HepG2 (cell line): Measurements from ENCODE around the gene AVPR1A. TPM values are rescaled to one million over a fixed set of nuclear protein-coding genes. Genes with fewer than 3 reads are reported as not detected.

ENCODE experiments used
- HBP1 ChIP-seq: IDR thresholded peaks from 2 replicates; pipeline ENCODE4 v1.6.1; 2016; ENCODE audit warnings: low read depth, control low read depth
- HCFC1 ChIP-seq: fragments of 150-350 bp; IDR thresholded peaks from 2 replicates; pipeline ENCODE4 v1.6.1; 2014; ENCODE audit warnings: low read depth, low read length
- KLF15 ChIP-seq: sonication (generic); formaldehyde crosslinking; IDR thresholded peaks from 2 replicates; pipeline ENCODE4 v1.8.1; 2023; ENCODE audit warnings: borderline replicate concordance, mild to moderate bottlenecking, inconsistent platforms, missing genetic modification reagents, mixed read lengths
- LCORL ChIP-seq, 2 experiments: fragments of 450-650 bp in 1 of 2; sonication (generic) in 1 of 2; formaldehyde crosslinking in 1 of 2; IDR thresholded peaks; 2 replicates each; pipeline versions ENCODE4 v1.5.0 to v1.6.1; 2017 to 2020; ENCODE audit warnings: antibody characterized with exemption in 1 of 2, missing genetic modification reagents in 1 of 2
- RARA ChIP-seq: IDR thresholded peaks from 2 replicates; pipeline ENCODE4 v1.6.1; 2016; ENCODE audit warnings: missing genetic modification reagents, missing compliant biosample characterization
- RELA ChIP-seq: sonication (generic); formaldehyde crosslinking; IDR thresholded peaks from 2 replicates; pipeline ENCODE4 v1.4.0; 2020; ENCODE audit warnings: missing genetic modification reagents
- TAF1 ChIP-seq: sonication (generic); formaldehyde crosslinking; IDR thresholded peaks from 2 replicates; pipeline ENCODE4 v1.4.0; 2020; ENCODE audit warnings: missing genetic modification reagents
- ZBTB44 ChIP-seq: sonication (generic); formaldehyde crosslinking; IDR thresholded peaks from 2 replicates; pipeline ENCODE4 v1.4.0; 2020; ENCODE audit warnings: missing genetic modification reagents
- ZNF331 ChIP-seq: sonication (generic); formaldehyde crosslinking; IDR thresholded peaks from 2 replicates; pipeline ENCODE4 v1.4.0; 2020; ENCODE audit warnings: missing genetic modification reagents
- ZNF670 ChIP-seq: sonication (generic); formaldehyde crosslinking; IDR thresholded peaks from 2 replicates; pipeline ENCODE4 v1.8.0; 2022; ENCODE audit warnings: mild to moderate bottlenecking, missing genetic modification reagents, borderline replicate concordance
- ZNF747 ChIP-seq: sonication (generic); formaldehyde crosslinking; IDR thresholded peaks from 2 replicates; pipeline ENCODE4 v1.8.1; 2023; ENCODE audit warnings: missing genetic modification reagents, mild to moderate bottlenecking, borderline replicate concordance
- ZNF766 ChIP-seq: sonication (generic); formaldehyde crosslinking; IDR thresholded peaks from 2 replicates; pipeline ENCODE4 v1.5.0; 2020; ENCODE audit warnings: missing genetic modification reagents, borderline replicate concordance
- ZNF790 ChIP-seq: sonication (generic); formaldehyde crosslinking; IDR thresholded peaks from 2 replicates; pipeline ENCODE4 v1.8.0; 2022; ENCODE audit warnings: missing genetic modification reagents, mild to moderate bottlenecking, borderline replicate concordance
- ZSCAN9 ChIP-seq: IDR thresholded peaks from 2 replicates; pipeline ENCODE4 v1.6.1; 2016; ENCODE audit warnings: borderline replicate concordance
- polyA plus RNA-seq, 8 experiments: library from polyadenylated mRNA; depleted of rRNA in 3 of 8; stranded (reverse) in 7 of 8; unstranded in 1 of 8; fragments of >200 nt; fragmentation: Illumina TruSeq in 4 of 8; extraction: Trizol in 4 of 8; gene quantifications; 2 replicates each; pipeline versions ENCODE4 v1.2.1 to v1.2.3, GENCODE V29; 2011 to 2016; ENCODE audit warnings: low read depth in 4 of 8, missing spikeins in 1 of 8, mixed read lengths in 1 of 8; ENCODE audit not compliant: insufficient read depth in 1 of 8
- total RNA-seq, 5 experiments: library from RNA; depleted of rRNA; stranded (reverse); fragments of >200 nt; fragmentation: Illumina TruSeq; extraction: Trizol; gene quantifications; 2 replicates each; pipeline ENCODE4 v1.2.3, GENCODE V29; 2016; ENCODE audit warnings: low read depth in 1 of 5

The AVPR1A gene
- total and polyA plus RNA-seq, 2 of the 13 experiments (the other 11 are each of a cell fraction or from before 2014, with no cell fraction given), result not detected

- TF ChIP-seq ZNF331 (CRISPR knock-in tag) (no peak), ZNF747 (no peak), LCORL (IDR thresholded peaks at IDR 0.05) (no peak), LCORL (CRISPR knock-in tag; IDR thresholded peaks at IDR 0.05) (peak; percentile 21; the same call in 1 of the 2 replicates), ZNF790 (CRISPR knock-in tag) (no peak), ZSCAN9 (CRISPR knock-in tag) (no peak), HCFC1 (no peak), HBP1 (no peak), RELA (no peak), KLF15 (CRISPR knock-in tag) (no peak), ZNF670 (CRISPR knock-in tag) (no peak), ZNF766 (CRISPR knock-in tag) (no peak), RARA (peak; percentile 66; the same call in 1 of the 2 replicates), ZBTB44 (no peak), TAF1 (CRISPR knock-in tag) (no peak)
- TF ChIP-seq, all 625 proteins: peak for 26
Observed at GRCh38 chr12:63095369-63095980, 55.5 kb downstream of the AVPR1A start (continued).
